Endothelial cell of umbilical vein (primary cell): ENCODE data around the gene METTL9. TPM values are rescaled to one million over a fixed set of nuclear protein-coding genes. Genes with fewer than 3 reads are reported as not detected.

Experiments
- BruUV-seq: library from RNA; stranded (reverse); fragments of 400-500 nt; replicated peaks from 2 replicates; lab custom pipeline; 2021; lab: Mats Ljungman, UMichigan
- CTCF ChIA-PET: fragments of 300-600, 350-600 bp; sonication (Branson Sonifier 250); formaldehyde crosslinking; loops from one replicate; lab custom pipeline; 2021; ENCODE audit warnings: antibody characterized with exemption, inconsistent platforms; lab: Charles Lee
- POLR2A ChIA-PET: fragments of 300-600, 350-600 bp; sonication (Branson Sonifier 250); formaldehyde crosslinking; loops from one replicate; lab custom pipeline; 2021; ENCODE audit warnings: antibody characterized with exemption, inconsistent platforms; lab: Charles Lee
- DNase-seq: peaks from one replicate; pipeline ENCODE4 v3.0.0-alpha.2; 2011; ENCODE audit warnings: low read depth, low spot score
- FAIRE-seq: peaks from 2 replicates; lab custom pipeline; 2011; peaks lifted over from hg19 to GRCh38; lab: Jason Lieb, UNC
- H2AFZ ChIP-seq: 2 replicates; pipeline ENCODE4 v1.6.0; 2012; ENCODE audit warnings: low read depth, low read length, control low read depth, inconsistent platforms
- H3K27ac ChIP-seq: 2 replicates; pipeline ENCODE4 v1.5.1; 2011; ENCODE audit warnings: low read depth, mild to moderate bottlenecking, control low read depth, low read length, moderate library complexity; ENCODE audit not compliant: insufficient read depth
- H3K27me3 ChIP-seq, 2 experiments: 2 replicates each; pipeline versions ENCODE4 v1.6.0 to v1.6.1; 2011; ENCODE audit warnings: low read length in 2 of 2, mixed read lengths in 1 of 2; ENCODE audit not compliant: control insufficient read depth in 2 of 2, insufficient read depth in 2 of 2
- H3K36me3 ChIP-seq, 2 experiments: 2 replicates in 1 of 2; 3 replicates in 1 of 2; pipeline ENCODE4 v1.5.1; 2011; ENCODE audit warnings: low read length in 2 of 2, mild to moderate bottlenecking in 1 of 2, moderate library complexity in 1 of 2; ENCODE audit not compliant: control insufficient read depth in 2 of 2, insufficient read depth in 2 of 2; ENCODE audit errors: extremely low read depth in 1 of 2
- H3K4me1 ChIP-seq: 3 replicates; pipeline ENCODE4 v1.5.1; 2011; ENCODE audit warnings: mild to moderate bottlenecking, low read length; ENCODE audit not compliant: control insufficient read depth, insufficient read depth; ENCODE audit errors: extremely low read depth
- H3K4me2 ChIP-seq: 2 replicates; pipeline ENCODE4 v1.6.1; 2011; ENCODE audit warnings: low read length, control low read depth, mixed read lengths; ENCODE audit not compliant: insufficient read depth
- H3K4me3 ChIP-seq, 3 experiments: fragments of 200-600 bp in 1 of 3; sonication (generic), shearing (Covaris generic) in 1 of 3; replicated peaks in 1 of 3; 2 replicates each; pipeline ENCODE4 v1.5.1; 2011 to 2016; ENCODE audit warnings: control low read depth in 3 of 3, low read length in 3 of 3, mild to moderate bottlenecking in 2 of 3, inconsistent platforms in 1 of 3, low read depth in 1 of 3, moderate library complexity in 1 of 3; ENCODE audit not compliant: insufficient read depth in 1 of 3
- H3K79me2 ChIP-seq: 2 replicates; pipeline ENCODE4 v1.6.0; 2012; ENCODE audit warnings: low read length, inconsistent platforms; ENCODE audit not compliant: control insufficient read depth, insufficient read depth
- H3K9ac ChIP-seq: replicated peaks from 2 replicates; pipeline ENCODE3; 2011; ENCODE audit warnings: low read length, control low read depth; ENCODE audit not compliant: insufficient read depth; ENCODE audit errors: extremely low read depth
- H3K9me1 ChIP-seq: replicated peaks from 3 replicates; pipeline ENCODE4 v1.6.0; 2011; ENCODE audit warnings: mild to moderate bottlenecking, low read length; ENCODE audit not compliant: control insufficient read depth, insufficient read depth; ENCODE audit errors: extremely low read depth
- H3K9me3 ChIP-seq: replicated peaks from 2 replicates; pipeline ENCODE4 v1.5.1; 2012; ENCODE audit warnings: low read length, inconsistent platforms; ENCODE audit not compliant: control insufficient read depth, insufficient read depth
- H4K20me1 ChIP-seq: replicated peaks from 2 replicates; pipeline ENCODE3; 2011; ENCODE audit warnings: mild to moderate bottlenecking, low read length; ENCODE audit not compliant: control insufficient read depth, insufficient read depth; ENCODE audit errors: extremely low read depth
- CTCF ChIP-seq, 2 donors: IDR thresholded peaks; 1 replicate in 1 of 2; 2 replicates in 1 of 2; pipeline ENCODE4 v1.5.1; 2011; ENCODE audit warnings: low read length in 2 of 2, mild to moderate bottlenecking in 2 of 2, moderate library complexity in 2 of 2, control low read depth in 1 of 2, inconsistent platforms in 1 of 2, low read depth in 1 of 2; ENCODE audit not compliant: insufficient read depth in 1 of 2; ENCODE audit errors: extremely low read depth in 1 of 2
- EZH2 ChIP-seq: IDR thresholded peaks from 2 replicates; pipeline ENCODE4 v1.6.1; 2012; ENCODE audit warnings: borderline replicate concordance, low read depth, mild to moderate bottlenecking, moderate library complexity, low read length, inconsistent platforms; ENCODE audit not compliant: severe bottlenecking
- FOS ChIP-seq: IDR thresholded peaks from 2 replicates; pipeline ENCODE4 v1.6.1; 2011; ENCODE audit warnings: mild to moderate bottlenecking, low read length, moderate library complexity, borderline replicate concordance; ENCODE audit not compliant: insufficient read depth
- GATA2 ChIP-seq: IDR thresholded peaks from 2 replicates; pipeline ENCODE4 v1.7.0; 2011; ENCODE audit warnings: low read depth, mild to moderate bottlenecking, moderate library complexity, mixed read lengths, low read length; ENCODE audit not compliant: insufficient read length, insufficient read depth
- JUN ChIP-seq: IDR thresholded peaks from 2 replicates; pipeline ENCODE4 v1.6.1; 2011; ENCODE audit warnings: borderline replicate concordance, low read depth; ENCODE audit not compliant: insufficient read length, insufficient read depth
- MAX ChIP-seq: IDR thresholded peaks from 2 replicates; pipeline ENCODE4 v1.6.1; 2011; ENCODE audit not compliant: insufficient read depth, insufficient read length
- MYC ChIP-seq: IDR thresholded peaks from one replicate; pipeline ENCODE4 v1.6.1; 2011; ENCODE audit warnings: mild to moderate bottlenecking, low read depth, low read length
- POLR2A ChIP-seq: IDR thresholded peaks from 2 replicates; pipeline ENCODE4 v1.6.1; 2012; ENCODE audit warnings: low read depth, mild to moderate bottlenecking, control low read depth, low read length
- POLR2AphosphoS5 ChIP-seq: IDR thresholded peaks from 2 replicates; pipeline ENCODE4 v1.6.1; 2012; ENCODE audit warnings: low read depth, mild to moderate bottlenecking, control low read depth, low read length, moderate library complexity; ENCODE audit not compliant: insufficient read depth
- dilution Hi-C: fragments of 300-500 bp; cut with MboI; formaldehyde crosslinking; loops from one replicate; pipeline ENCODE4 v1.15.0; 2019; ENCODE audit warnings: low sequenced_read_pairs; ENCODE audit not compliant: extremely low pct_ligation_motif_present
- intact Hi-C: fragments of 100-400 bp; cut with micrococcal nuclease; formaldehyde crosslinking; loops from one replicate; pipeline ENCODE4 v1.10.0; 2022
- polyA plus RNA-seq, 4 experiments: library from polyadenylated mRNA; depleted of rRNA in 3 of 4; stranded (reverse) in 3 of 4; unstranded in 1 of 4; fragments of >200 nt; gene quantifications; 2 replicates each; pipeline versions ENCODE4 v1.2.1 to v1.2.3, GENCODE V29; 2011 to 2012; ENCODE audit warnings: missing spikeins in 1 of 4
- total RNA-seq: library from RNA; stranded (reverse); gene quantifications from 2 replicates; pipeline ENCODE4 v1.2.3, GENCODE V29; 2021

METTL9 gene
- total and polyA plus RNA-seq, 2 donors (not counting 3 experiments of a cell fraction or from before 2014, with no cell fraction given) = 53.8 to 121 TPM

GRCh38 chr16:21568502-21569189, 30.7 kb upstream of the METTL9 start:
- no peak overlapping the region for H3K27ac ChIP-seq
- no peaks in the 10 kb centered on the region for H3K9me1 ChIP-seq
- H4K20me1 ChIP-seq = no peaks in the 10 kb centered on the region
- peaks cover 6 to 20% of the 10 kb centered on the region in 2 experiments for H3K27me3 ChIP-seq
- H2AFZ ChIP-seq = no peak overlapping the region
- intact Hi-C loops (loop anchor here (1.0 kb wide), 1 partner anchor 18 kb away; no protein-coding TSS in a partner anchor), dilution Hi-C loops (no loop called here)
- POLR2A ChIA-PET = no interaction called here
- H3K36me3 ChIP-seq = no peaks in the 10 kb centered on the region
- DNase-seq (no peak), FAIRE-seq (no peak)
- H3K79me2 ChIP-seq = no peaks in the 10 kb centered on the region
- no peak for TF ChIP-seq MYC
- TF ChIP-seq JUN = no peak
- TF ChIP-seq CTCF (IDR thresholded peaks at IDR 0.05; ENCODE audit: extremely low read depth in 1 of 2, insufficient read depth in 1 of 2, low read depth in 1 of 2, low read length in 2 of 2) = no peak
- TF ChIP-seq GATA2 = no peak
- no peak for TF ChIP-seq POLR2A
- no peak for TF ChIP-seq MAX
- no peak for TF ChIP-seq POLR2AphosphoS5
- no peak for TF ChIP-seq EZH2
- no peak for TF ChIP-seq FOS
- no TSS peak for BruUV-seq
- CTCF ChIA-PET = interaction anchor here (1.1 to 1.6 kb wide), 4 partner anchors 13 to 89 kb away, joined by 3 to 4 read pairs (median 3); no protein-coding TSS in a partner anchor
- H3K4me2 ChIP-seq = no peak overlapping the region
- no peaks in the 10 kb centered on the region for H3K9me3 ChIP-seq
- no peak overlapping the region for H3K4me3 ChIP-seq
- H3K9ac ChIP-seq = no peak overlapping the region
- H3K4me1 ChIP-seq = no peaks in the 10 kb centered on the region
